Endodermal cell (in vitro differentiated cells): Measurements from ENCODE around the gene ODC1. TPM values are rescaled to one million over a fixed set of nuclear protein-coding genes. Genes with fewer than 3 reads are reported as not detected.

Source experiments
- DNase-seq: peaks from one replicate; pipeline ENCODE4 v3.0.0-alpha.2; 2017
- H3K27ac ChIP-seq: 2 replicates; pipeline ENCODE4 v1.5.1; 2013; ENCODE audit warnings: mild to moderate bottlenecking, low read depth, low read length, moderate library complexity
- H3K27me3 ChIP-seq: 2 replicates; pipeline ENCODE4 v1.6.1; 2013; ENCODE audit warnings: mild to moderate bottlenecking, low read length, moderate library complexity; ENCODE audit not compliant: insufficient read depth, control insufficient read depth, poor library complexity, severe bottlenecking
- H3K36me3 ChIP-seq: 2 replicates; pipeline ENCODE4 v1.7.0; 2013; ENCODE audit warnings: mild to moderate bottlenecking, low read length, moderate library complexity; ENCODE audit not compliant: control insufficient read depth, insufficient read depth
- H3K4me1 ChIP-seq: one replicate; pipeline ENCODE4 v1.7.0; 2013; ENCODE audit warnings: low read length; ENCODE audit not compliant: control insufficient read depth, insufficient read depth
- H3K4me3 ChIP-seq: 2 replicates; pipeline ENCODE4 v1.5.1; 2013; ENCODE audit warnings: mild to moderate bottlenecking, low read length, moderate library complexity
- H3K9ac ChIP-seq: 2 replicates; pipeline ENCODE4 v1.6.1; 2013; ENCODE audit warnings: mild to moderate bottlenecking, low read length, moderate library complexity; ENCODE audit not compliant: poor library complexity, severe bottlenecking; ENCODE audit errors: extremely low read depth
- H3K9me3 ChIP-seq: 2 replicates; pipeline ENCODE4 v1.6.1; 2013; ENCODE audit warnings: mild to moderate bottlenecking, low read length, moderate library complexity; ENCODE audit not compliant: control insufficient read depth
- H3K27ac Mint-ChIP-seq: 2 replicates; pipeline ENCODE4 v1.8.0; 2020; ENCODE audit warnings: mixed read lengths
- H3K27me3 Mint-ChIP-seq: 2 replicates; pipeline ENCODE4 v1.8.0; 2021; ENCODE audit warnings: mild to moderate bottlenecking, mixed read lengths; ENCODE audit not compliant: insufficient read depth
- H3K36me3 Mint-ChIP-seq: 2 replicates; pipeline ENCODE4 v1.8.0; 2020; ENCODE audit warnings: low read depth, mixed read lengths
- H3K4me1 Mint-ChIP-seq: 2 replicates; pipeline ENCODE4 v1.8.0; 2020; ENCODE audit warnings: mixed read lengths
- H3K4me3 Mint-ChIP-seq: 2 replicates; pipeline ENCODE4 v1.8.0; 2020; ENCODE audit warnings: mild to moderate bottlenecking, moderate library complexity, mixed read lengths
- H3K9me3 Mint-ChIP-seq: 2 replicates; pipeline ENCODE4 v1.8.0; 2020; ENCODE audit warnings: mild to moderate bottlenecking, mixed read lengths
- WGBS, 2 experiments: methylation state at CpG; one replicate each; pipeline versions ENCODE4 v1.1.5 to v1.1.7; 2013; ENCODE audit warnings: missing lambda C conversion rate in 2 of 2, mixed read lengths in 1 of 2; ENCODE audit not compliant: insufficient coverage in 1 of 2, insufficient read length in 1 of 2; 5-methylcytosine and 5-hydroxymethylcytosine counted together
- total RNA-seq, 2 donors: library from RNA; stranded (reverse); fragmentation: NEBNext Ultra II Directional in 1 of 2; extraction: Animal tissue kit (Norgen Biotek cat#: 25700) in 1 of 2; gene quantifications; 2 replicates in 1 of 2; 3 replicates in 1 of 2; pipeline ENCODE4 v1.2.1, GENCODE V29; 2021
- TF ChIP-seq, protein P1 (sequence below): fragments of 200-600 bp; sonication (generic); conservative IDR thresholded peaks from 2 replicates; pipeline ENCODE4 v1.5.0; 2021; ENCODE audit warnings: antibody characterized with exemption, mild to moderate bottlenecking

Gene ODC1
- total RNA-seq, 2 donors from 2014 or later = 108 to 152 TPM

GRCh38 chr2:10413991-10414451, 34.1 kb downstream of the ODC1 start:
- TF ChIP-seq, protein P1, sequence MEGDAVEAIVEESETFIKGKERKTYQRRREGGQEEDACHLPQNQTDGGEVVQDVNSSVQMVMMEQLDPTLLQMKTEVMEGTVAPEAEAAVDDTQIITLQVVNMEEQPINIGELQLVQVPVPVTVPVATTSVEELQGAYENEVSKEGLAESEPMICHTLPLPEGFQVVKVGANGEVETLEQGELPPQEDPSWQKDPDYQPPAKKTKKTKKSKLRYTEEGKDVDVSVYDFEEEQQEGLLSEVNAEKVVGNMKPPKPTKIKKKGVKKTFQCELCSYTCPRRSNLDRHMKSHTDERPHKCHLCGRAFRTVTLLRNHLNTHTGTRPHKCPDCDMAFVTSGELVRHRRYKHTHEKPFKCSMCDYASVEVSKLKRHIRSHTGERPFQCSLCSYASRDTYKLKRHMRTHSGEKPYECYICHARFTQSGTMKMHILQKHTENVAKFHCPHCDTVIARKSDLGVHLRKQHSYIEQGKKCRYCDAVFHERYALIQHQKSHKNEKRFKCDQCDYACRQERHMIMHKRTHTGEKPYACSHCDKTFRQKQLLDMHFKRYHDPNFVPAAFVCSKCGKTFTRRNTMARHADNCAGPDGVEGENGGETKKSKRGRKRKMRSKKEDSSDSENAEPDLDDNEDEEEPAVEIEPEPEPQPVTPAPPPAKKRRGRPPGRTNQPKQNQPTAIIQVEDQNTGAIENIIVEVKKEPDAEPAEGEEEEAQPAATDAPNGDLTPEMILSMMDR = no peak
- 90 to 100% methylated on average over 4 to 7 of the region's 7 CpGs for WGBS, 2 experiments
- H3K4me3 Mint-ChIP-seq = no peak overlapping the region

DNA sequence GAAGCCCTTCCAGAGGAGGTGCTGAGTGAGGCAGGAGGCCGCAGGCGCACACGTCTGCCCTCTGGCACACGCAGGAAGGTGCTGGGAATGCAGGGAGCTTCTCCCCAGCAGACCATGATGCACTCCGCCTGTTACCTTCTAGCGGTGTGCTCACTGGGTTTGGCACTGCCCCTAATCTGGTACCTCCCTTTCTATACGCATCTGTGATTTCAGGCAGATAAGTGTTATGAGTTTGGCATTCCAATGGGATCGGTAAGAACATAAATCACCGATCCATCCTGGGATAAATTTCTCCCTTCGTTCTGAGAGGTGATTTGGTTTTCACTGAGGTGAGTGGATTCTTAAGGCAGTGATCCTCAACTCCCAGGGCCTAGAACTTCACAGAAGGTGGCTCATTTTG, 34.6 kb downstream of the ODC1 start:
- WGBS, 2 experiments = 93 to 95% methylated on average over 6 to 10 of the region's 10 CpGs
- Mint-ChIP-seq H3K27ac (no peak overlapping the region), H3K36me3 (no peaks in the 10 kb centered on the region), H3K9me3 (no peaks in the 10 kb centered on the region), H3K4me3 (no peak overlapping the region), H3K4me1 (peaks cover 10% of the 10 kb centered on the region), H3K27me3 (no peaks in the 10 kb centered on the region)
- H3K4me3 ChIP-seq = no peak overlapping the region
- H3K27ac ChIP-seq = no peak overlapping the region
- no peaks in the 10 kb centered on the region for H3K9me3 ChIP-seq
- TF ChIP-seq, protein P1 = no peak
- H3K36me3 ChIP-seq = no peaks in the 10 kb centered on the region
- H3K4me1 ChIP-seq = no peaks in the 10 kb centered on the region
- H3K27me3 ChIP-seq = no peaks in the 10 kb centered on the region
- H3K9ac ChIP-seq = no peak overlapping the region
- DNase-seq = no peak

More at GRCh38 chr2:10413991-10414451, 34.1 kb downstream of the ODC1 start:
- Mint-ChIP-seq H3K27me3 (no peaks in the 10 kb centered on the region), H3K27ac (no peak overlapping the region), H3K9me3 (no peaks in the 10 kb centered on the region), H3K36me3 (no peaks in the 10 kb centered on the region), H3K4me1 (peaks cover 7% of the 10 kb centered on the region)
- H3K27me3 ChIP-seq = no peaks in the 10 kb centered on the region
- H3K4me1 ChIP-seq = no peaks in the 10 kb centered on the region
- H3K9ac ChIP-seq = no peak overlapping the region
- H3K4me3 ChIP-seq = no peak overlapping the region
- H3K36me3 ChIP-seq = no peaks in the 10 kb centered on the region
- no peak for DNase-seq
- H3K27ac ChIP-seq = no peak overlapping the region
- no peaks in the 10 kb centered on the region for H3K9me3 ChIP-seq

DNA sequence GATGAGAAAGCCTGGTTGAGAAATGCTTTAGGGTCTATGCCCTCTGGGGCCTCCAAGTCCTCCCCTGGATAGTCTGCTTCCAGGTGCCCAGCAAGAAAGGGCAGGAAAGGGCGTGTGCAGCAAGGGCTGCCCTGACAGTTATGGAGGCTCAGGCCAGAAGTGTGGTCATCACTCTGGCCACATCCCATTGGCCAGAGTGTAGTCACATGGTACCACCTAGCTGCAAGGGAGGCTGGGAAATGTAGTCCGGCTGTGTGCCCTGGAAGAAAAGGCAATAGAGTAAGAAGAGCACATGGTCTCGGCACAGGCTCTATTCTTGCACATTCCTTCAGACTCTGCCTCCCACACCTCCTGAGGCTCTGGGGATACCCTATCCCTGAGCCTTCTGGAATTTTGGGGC, 35.7 kb downstream of the ODC1 start:
- Histone ChIP-seq H3K9me3 (no peaks in the 10 kb centered on the region), H3K27ac (no peak overlapping the region), H3K4me3 (no peak overlapping the region), H3K4me1 (no peaks in the 10 kb centered on the region), H3K9ac (no peak overlapping the region), H3K36me3 (no peaks in the 10 kb centered on the region), H3K27me3 (no peaks in the 10 kb centered on the region)
- Mint-ChIP-seq H3K4me3 (no peak overlapping the region), H3K36me3 (no peaks in the 10 kb centered on the region), H3K4me1 (peaks cover 21% of the 10 kb centered on the region), H3K27ac (no peak overlapping the region), H3K27me3 (no peaks in the 10 kb centered on the region), H3K9me3 (no peaks in the 10 kb centered on the region)
- TF ChIP-seq, protein P1 = no peak
- 80 to 100% methylated on average over 1 to 3 of the region's 3 CpGs for WGBS, 2 experiments
- peak; percentile 87 for DNase-seq
